Brain microvascular endothelial cell (primary cell): ENCODE results near the gene FAH.
"Not testable (repeated sequence)": the region's sequence is repeated elsewhere in the genome, so short reads cannot be mapped to it uniquely, and the experiment has no call there.

ENCODE experiments used
- DNase-seq: peaks from one replicate; pipeline ENCODE4 v3.0.0-alpha.2; 2020
- H3K27ac ChIP-seq: fragments of 250-450 bp; sonication (Bioruptor Pico); 2 replicates; pipeline ENCODE4 v1.5.1; 2020; ENCODE audit warnings: mild to moderate bottlenecking, moderate library complexity
- H3K27me3 ChIP-seq: fragments of 250-450 bp; sonication (Bioruptor Pico); replicated peaks from 2 replicates; pipeline ENCODE4 v1.5.1; 2020; ENCODE audit warnings: mild to moderate bottlenecking
- H3K36me3 ChIP-seq: fragments of 250-450 bp; sonication (Bioruptor Pico); replicated peaks from 2 replicates; pipeline ENCODE4 v1.5.1; 2020; ENCODE audit warnings: mild to moderate bottlenecking
- H3K4me3 ChIP-seq: 2 replicates; pipeline ENCODE4 v1.5.1; 2011; ENCODE audit warnings: low read depth, mild to moderate bottlenecking, control low read depth, low read length, moderate library complexity
- CTCF ChIP-seq: IDR thresholded peaks from 2 replicates; pipeline ENCODE4 v1.5.1; 2011; ENCODE audit warnings: low read depth, mild to moderate bottlenecking, moderate library complexity, low read length, control low read depth, inconsistent platforms; ENCODE audit errors: missing control alignments
- in situ Hi-C: cut with HindIII; loops from 2 replicates; pipeline ENCODE4 v1.10.0; 2017; ENCODE audit warnings: low sequenced_read_pairs, low pct_ligation_motif_present

Gene FAH

GRCh38 chr15:80121546-80121945 lies 31.3 kb upstream of the FAH start:
- Histone ChIP-seq H3K27me3 (no peaks in the 10 kb centered on the region), H3K36me3 (peaks cover 10% of the 10 kb centered on the region), H3K4me3 (no peak overlapping the region), H3K27ac (no peak overlapping the region)
- in situ Hi-C loops, result no loop called here
- DNase-seq, result no peak
- TF ChIP-seq CTCF, result no peak

GRCh38 chr15:80123034-80123433 lies 29.8 kb upstream of the FAH start:
- no peak for DNase-seq
- peaks cover 10% of the 10 kb centered on the region for H3K36me3 ChIP-seq
- in situ Hi-C loops, result no loop called here

GRCh38 chr15:80127253-80127652 lies 25.5 kb upstream of the FAH start:
- DNase-seq, H3K27me3 ChIP-seq, in situ Hi-C loops, H3K27ac ChIP-seq, H3K4me3 ChIP-seq: not testable (repeated sequence)
- H3K36me3 ChIP-seq, result peaks cover 14% of the 10 kb centered on the region

More at GRCh38 chr15:80123034-80123433, 29.8 kb upstream of the FAH start:
- no peak for TF ChIP-seq CTCF
- Histone ChIP-seq H3K27me3 (no peaks in the 10 kb centered on the region), H3K4me3 (no peak overlapping the region), H3K27ac (no peak overlapping the region)

GRCh38 chr15:80127911-80128310 lies 24.9 kb upstream of the FAH start:
- no peak for DNase-seq
- H3K36me3 ChIP-seq, result peaks cover 19% of the 10 kb centered on the region
- no peaks in the 10 kb centered on the region for H3K27me3 ChIP-seq
- H3K27ac ChIP-seq, result no peak overlapping the region
- in situ Hi-C loops, result no loop called here
- H3K4me3 ChIP-seq, result no peak overlapping the region
- TF ChIP-seq CTCF, result no peak

- no peak for TF ChIP-seq CTCF
- no peak overlapping the region for H3K27ac ChIP-seq
- H3K27me3 ChIP-seq, result no peaks in the 10 kb centered on the region
- DNase-seq, result no peak
- H3K4me3 ChIP-seq, result no peak overlapping the region
- in situ Hi-C loops, result no loop called here
- H3K36me3 ChIP-seq, result peaks cover 22% of the 10 kb centered on the region
These were observed 20.4 kb upstream of the FAH start for GRCh38 chr15:80132382-80132781.

GRCh38 chr15:80136854-80137253 lies 15.9 kb upstream of the FAH start:
- DNase-seq, result no peak
- no peak for TF ChIP-seq CTCF
- in situ Hi-C loops, result no loop called here
- Histone ChIP-seq H3K27me3 (no peaks in the 10 kb centered on the region), H3K27ac (no peak overlapping the region), H3K4me3 (no peak overlapping the region), H3K36me3 (peaks cover 18% of the 10 kb centered on the region)
